WERI-Rb-1 (cell line): ENCODE data around the gene ADIRF.
"Not testable (repeated sequence)": the region's sequence is repeated elsewhere in the genome, so short reads cannot be mapped to it uniquely, and the experiment has no call there.

Source experiments
- DNase-seq: peaks from one replicate; pipeline ENCODE4 v3.0.0-alpha.2; 2020
- H3K27ac ChIP-seq: fragments of 250-450 bp; sonication (Bioruptor Pico); 2 replicates; pipeline ENCODE4 v1.5.1; 2020; ENCODE audit warnings: mild to moderate bottlenecking, moderate library complexity
- H3K27me3 ChIP-seq: fragments of 250-450 bp; sonication (Bioruptor Pico); 2 replicates; pipeline ENCODE4 v1.5.1; 2021; ENCODE audit warnings: mild to moderate bottlenecking, low read depth, moderate library complexity; ENCODE audit not compliant: insufficient read depth, severe bottlenecking
- H3K36me3 ChIP-seq: fragments of 250-450 bp; sonication (Bioruptor Pico); 2 replicates; pipeline ENCODE4 v1.5.1; 2020; ENCODE audit warnings: mild to moderate bottlenecking, moderate library complexity
- H3K4me3 ChIP-seq: 2 replicates; pipeline ENCODE4 v1.5.1; 2011; ENCODE audit warnings: low read depth, mild to moderate bottlenecking, control low read depth, low read length
- H3K9me3 ChIP-seq: fragments of 250-450 bp; sonication (Bioruptor Pico); 2 replicates; pipeline ENCODE4 v1.5.1; 2021; ENCODE audit warnings: mild to moderate bottlenecking, moderate library complexity; ENCODE audit not compliant: severe bottlenecking
- TF ChIP-seq, protein P1 (sequence below): IDR thresholded peaks from 2 replicates; pipeline ENCODE4 v1.5.1; 2011; ENCODE audit warnings: low read depth, mild to moderate bottlenecking, control low read depth, inconsistent platforms, low read length

ADIRF gene

DNA sequence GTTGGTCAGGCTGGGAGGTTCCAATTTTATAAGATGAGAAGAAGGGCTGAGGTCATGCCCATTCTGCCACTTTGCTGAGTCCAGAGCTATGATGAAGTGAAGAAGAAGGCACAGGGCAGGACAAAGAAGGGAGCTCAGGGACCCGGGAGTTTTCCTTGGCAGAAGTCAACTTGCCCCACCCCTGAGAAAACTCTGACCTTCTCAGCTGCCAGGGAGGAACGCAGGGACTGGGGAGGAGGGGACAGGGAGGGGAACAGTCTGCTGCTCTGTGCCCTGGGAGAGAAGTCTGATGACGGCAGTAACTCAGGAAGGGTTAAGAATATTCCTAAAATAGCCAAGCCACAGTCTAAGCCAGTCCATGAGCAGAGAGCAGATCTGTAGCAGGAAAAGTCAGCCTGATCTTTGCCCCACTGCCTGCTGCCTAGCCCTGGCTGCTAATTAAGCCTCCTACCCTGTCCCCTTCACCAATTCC lies 11.7 kb downstream of the ADIRF start:
- no peak for DNase-seq

DNA sequence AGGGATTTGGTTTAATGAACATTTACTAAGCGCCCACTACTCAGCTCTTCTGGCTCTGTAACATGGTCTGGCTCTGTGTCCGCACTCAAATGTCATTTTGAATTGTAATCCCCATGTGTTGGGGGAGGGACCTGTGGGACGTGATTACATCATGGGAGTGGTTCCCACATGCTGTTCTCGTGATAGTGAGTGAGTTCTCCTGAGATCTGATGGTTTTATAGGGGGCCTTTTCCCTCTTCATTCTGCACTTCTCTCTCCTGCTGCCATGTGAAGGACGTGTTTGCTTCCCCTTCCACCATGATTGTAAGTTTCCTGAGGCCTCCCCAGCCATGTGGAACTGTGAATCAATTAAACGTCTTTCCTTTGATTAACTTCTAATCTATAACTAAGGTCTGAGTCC lies 12.7 kb downstream of the ADIRF start:
- not testable (repeated sequence) for H3K27me3 ChIP-seq, H3K36me3 ChIP-seq, H3K9me3 ChIP-seq, H3K4me3 ChIP-seq, H3K27ac ChIP-seq
- peak; percentile 22 for DNase-seq

More for the DNA sequence above, 11.7 kb downstream of the ADIRF start:
- H3K4me3 ChIP-seq = no peak overlapping the region
- H3K27me3 ChIP-seq = no peaks in the 10 kb centered on the region
- no peaks in the 10 kb centered on the region for H3K9me3 ChIP-seq
- TF ChIP-seq, protein P1, sequence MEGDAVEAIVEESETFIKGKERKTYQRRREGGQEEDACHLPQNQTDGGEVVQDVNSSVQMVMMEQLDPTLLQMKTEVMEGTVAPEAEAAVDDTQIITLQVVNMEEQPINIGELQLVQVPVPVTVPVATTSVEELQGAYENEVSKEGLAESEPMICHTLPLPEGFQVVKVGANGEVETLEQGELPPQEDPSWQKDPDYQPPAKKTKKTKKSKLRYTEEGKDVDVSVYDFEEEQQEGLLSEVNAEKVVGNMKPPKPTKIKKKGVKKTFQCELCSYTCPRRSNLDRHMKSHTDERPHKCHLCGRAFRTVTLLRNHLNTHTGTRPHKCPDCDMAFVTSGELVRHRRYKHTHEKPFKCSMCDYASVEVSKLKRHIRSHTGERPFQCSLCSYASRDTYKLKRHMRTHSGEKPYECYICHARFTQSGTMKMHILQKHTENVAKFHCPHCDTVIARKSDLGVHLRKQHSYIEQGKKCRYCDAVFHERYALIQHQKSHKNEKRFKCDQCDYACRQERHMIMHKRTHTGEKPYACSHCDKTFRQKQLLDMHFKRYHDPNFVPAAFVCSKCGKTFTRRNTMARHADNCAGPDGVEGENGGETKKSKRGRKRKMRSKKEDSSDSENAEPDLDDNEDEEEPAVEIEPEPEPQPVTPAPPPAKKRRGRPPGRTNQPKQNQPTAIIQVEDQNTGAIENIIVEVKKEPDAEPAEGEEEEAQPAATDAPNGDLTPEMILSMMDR = no peak
- no peak overlapping the region for H3K27ac ChIP-seq
- H3K36me3 ChIP-seq = no peaks in the 10 kb centered on the region

DNA sequence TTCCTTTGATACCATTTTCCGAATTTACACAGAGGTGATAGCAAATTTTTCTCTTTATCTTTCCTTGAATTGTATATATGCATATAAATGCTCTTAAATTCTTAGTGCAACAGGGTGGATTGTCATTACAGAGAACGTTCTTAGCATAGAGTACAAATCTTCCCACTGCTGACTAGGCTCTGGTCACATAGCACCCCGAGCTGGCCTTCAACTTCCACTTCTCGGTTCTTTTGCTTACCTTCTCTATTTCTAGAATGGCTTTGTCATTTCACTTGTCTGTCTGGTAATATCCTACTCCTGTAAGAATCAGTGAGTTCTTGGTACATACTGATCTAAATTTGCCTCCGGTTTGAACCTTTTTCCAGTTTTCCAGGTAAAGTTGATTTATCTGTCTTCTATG lies 13.4 kb downstream of the ADIRF start:
- DNase-seq = no peak
- no peak overlapping the region for H3K4me3 ChIP-seq
- no peaks in the 10 kb centered on the region for H3K9me3 ChIP-seq
- H3K27ac ChIP-seq = no peak overlapping the region
- H3K27me3 ChIP-seq = no peaks in the 10 kb centered on the region
- no peaks in the 10 kb centered on the region for H3K36me3 ChIP-seq
- TF ChIP-seq, protein P1 = no peak

DNA sequence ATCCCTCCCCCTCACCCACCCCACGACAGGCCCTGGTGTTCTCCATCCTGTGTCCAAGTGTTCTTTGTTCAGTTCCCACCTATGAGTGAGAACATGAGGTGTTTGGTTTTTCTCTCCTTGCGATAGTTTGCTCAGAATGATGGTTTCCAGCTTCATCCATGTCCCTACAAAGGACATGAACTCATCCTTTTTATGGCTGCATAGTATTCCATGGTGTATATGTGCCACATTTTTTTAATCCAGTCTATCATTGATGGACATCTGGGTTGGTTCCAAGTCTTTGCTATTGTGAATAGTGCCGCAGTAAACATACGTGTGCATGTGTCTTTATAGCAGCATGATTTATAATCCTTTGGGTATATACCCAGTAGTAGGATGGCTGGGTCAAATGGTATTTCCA lies 16.2 kb downstream of the ADIRF start:
- not testable (repeated sequence) for H3K36me3 ChIP-seq, H3K9me3 ChIP-seq, H3K27me3 ChIP-seq, H3K27ac ChIP-seq, H3K4me3 ChIP-seq, DNase-seq

DNA sequence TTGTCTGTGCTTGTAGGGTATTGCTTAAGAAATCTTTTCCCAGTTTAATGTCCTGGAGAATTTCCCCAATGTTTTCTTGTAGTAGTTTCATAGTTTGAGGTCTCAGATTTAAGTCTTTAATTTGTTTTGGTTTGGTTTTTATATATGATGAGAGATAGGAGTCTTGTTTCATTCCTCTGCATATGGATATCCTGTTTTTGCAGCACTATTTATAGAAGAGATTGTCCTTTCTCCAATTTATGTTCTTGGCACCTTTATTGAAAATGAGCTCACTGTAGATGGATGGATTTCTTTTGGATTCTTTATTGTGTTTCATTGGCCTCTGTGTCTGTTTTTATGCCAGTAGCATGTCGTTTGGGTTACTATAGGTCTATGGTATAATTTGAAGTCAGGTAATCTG lies 20.2 kb downstream of the ADIRF start:
- no peaks in the 10 kb centered on the region for H3K27me3 ChIP-seq
- no peak for DNase-seq
- no peaks in the 10 kb centered on the region for H3K36me3 ChIP-seq
- TF ChIP-seq, protein P1 = no peak
- no peaks in the 10 kb centered on the region for H3K9me3 ChIP-seq
- no peak overlapping the region for H3K27ac ChIP-seq
- H3K4me3 ChIP-seq = no peak overlapping the region

DNA sequence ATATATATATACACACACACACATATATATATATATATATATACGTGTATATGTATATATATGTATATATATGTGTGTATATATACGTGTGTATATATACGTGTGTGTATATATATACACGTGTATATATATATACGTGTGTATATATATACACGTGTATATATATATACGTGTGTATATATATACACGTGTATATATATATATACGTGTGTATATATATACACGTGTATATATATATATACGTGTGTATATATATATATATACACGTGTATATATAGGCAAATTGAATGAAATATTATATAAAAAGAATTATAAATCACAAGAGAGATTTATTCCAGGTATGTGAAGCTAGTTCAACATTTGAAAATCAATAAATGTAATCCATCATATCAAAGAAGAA lies 23.1 kb downstream of the ADIRF start:
- H3K4me3 ChIP-seq, H3K9me3 ChIP-seq, H3K27me3 ChIP-seq, H3K36me3 ChIP-seq, H3K27ac ChIP-seq, DNase-seq: not testable (repeated sequence)

DNA sequence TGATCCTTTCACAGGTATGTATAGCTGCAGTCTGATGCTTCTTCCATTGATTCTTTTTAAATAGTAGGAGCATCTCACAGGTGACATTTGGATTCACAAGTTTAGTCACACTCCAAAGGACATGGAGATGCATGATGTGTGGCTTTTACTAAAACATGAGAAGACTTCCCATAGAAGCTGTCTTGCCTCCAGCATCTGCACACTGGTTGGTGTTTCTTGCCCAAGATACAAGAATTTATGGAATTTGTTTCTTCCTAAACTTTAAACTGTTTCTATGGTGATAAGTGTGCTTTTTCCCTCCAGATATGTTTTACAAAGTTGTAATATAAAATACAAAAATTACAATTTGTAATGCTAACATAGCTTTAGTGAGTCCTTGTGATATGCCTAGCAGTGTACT lies 24.2 kb downstream of the ADIRF start:
- no peak overlapping the region for H3K27ac ChIP-seq
- TF ChIP-seq, protein P1 = no peak
- H3K27me3 ChIP-seq = no peaks in the 10 kb centered on the region
- no peak overlapping the region for H3K4me3 ChIP-seq
- no peaks in the 10 kb centered on the region for H3K36me3 ChIP-seq
- no peak for DNase-seq
- H3K9me3 ChIP-seq = no peaks in the 10 kb centered on the region
